C4-2B (cell line): Measurements from ENCODE around the gene PELI3.

Source experiments
- CTCF ChIP-seq: fragments of 450-650 bp; conservative IDR thresholded peaks from 2 replicates; pipeline ENCODE4 v1.5.1; 2017; ENCODE audit warnings: mild to moderate bottlenecking
- ZFX ChIP-seq: fragments of 450-650 bp; IDR thresholded peaks from 2 replicates; pipeline ENCODE4 v1.6.1; 2017

- TF ChIP-seq CTCF (no peak), ZFX (no peak)
Measured at GRCh38 chr11:66454247-66454646, 12.5 kb upstream of the PELI3 start.
